Measurements from ENCODE around the gene CABLES2. TPM values are rescaled to one million over a fixed set of nuclear protein-coding genes. Genes with fewer than 3 reads are reported as not detected.

The CABLES2 gene
- total and polyA plus RNA-seq, 10 of the 15 experiments (the other 5 are each of a cell fraction or from before 2014, with no cell fraction given) = 2.2 to 14.9 (median 5.3) TPM

DNA sequence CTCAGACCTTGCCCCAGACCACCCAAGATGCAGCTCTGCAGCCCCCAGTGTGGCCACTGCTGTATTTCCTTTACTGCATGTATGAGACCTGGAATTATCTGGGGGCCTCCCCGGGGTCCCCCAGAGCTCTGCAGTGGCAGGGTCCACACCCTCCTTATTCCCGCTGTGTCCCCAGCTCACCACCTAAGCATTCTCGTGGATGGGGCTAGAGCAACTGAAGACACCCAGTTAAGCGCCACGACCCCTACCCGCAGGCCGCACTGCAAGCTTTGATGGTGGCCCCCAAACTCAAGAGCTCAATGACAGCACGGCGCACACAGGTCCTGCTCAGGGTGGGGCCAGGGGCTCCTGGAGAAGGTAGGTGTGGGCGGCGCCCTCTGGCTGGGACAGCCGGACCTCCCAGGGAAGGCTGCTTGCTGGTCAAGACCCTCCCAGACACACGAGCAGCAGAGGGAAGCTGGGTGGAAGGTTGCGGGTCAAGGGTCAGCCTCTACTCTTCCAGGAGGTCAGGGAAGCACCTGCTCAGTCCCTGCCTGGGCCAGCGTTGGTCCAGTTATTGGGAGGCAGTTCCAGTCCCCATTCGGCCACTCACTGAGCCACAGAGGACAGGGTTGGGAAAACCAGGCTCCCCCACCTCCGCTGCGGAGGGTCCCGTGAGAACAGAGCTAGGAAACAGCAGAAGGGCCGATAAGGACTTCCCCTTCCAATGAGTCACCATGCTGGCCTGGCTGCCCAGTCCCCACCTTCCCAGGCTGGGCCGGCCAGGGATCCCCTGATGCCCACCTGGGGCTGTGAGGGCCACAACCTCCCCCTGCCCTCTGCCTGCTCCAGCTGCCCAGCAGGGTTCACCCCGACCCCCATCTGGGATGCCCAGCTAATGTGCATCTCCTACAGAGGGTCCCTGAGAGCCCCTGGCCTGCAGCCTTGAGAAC lies 42.9 kb downstream of the CABLES2 start (continued):
- TF ChIP-seq, protein P1, sequence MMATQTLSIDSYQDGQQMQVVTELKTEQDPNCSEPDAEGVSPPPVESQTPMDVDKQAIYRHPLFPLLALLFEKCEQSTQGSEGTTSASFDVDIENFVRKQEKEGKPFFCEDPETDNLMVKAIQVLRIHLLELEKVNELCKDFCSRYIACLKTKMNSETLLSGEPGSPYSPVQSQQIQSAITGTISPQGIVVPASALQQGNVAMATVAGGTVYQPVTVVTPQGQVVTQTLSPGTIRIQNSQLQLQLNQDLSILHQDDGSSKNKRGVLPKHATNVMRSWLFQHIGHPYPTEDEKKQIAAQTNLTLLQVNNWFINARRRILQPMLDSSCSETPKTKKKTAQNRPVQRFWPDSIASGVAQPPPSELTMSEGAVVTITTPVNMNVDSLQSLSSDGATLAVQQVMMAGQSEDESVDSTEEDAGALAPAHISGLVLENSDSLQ (IDR thresholded peaks at IDR 0.05) = no peak
- TF ChIP-seq, protein P2, sequence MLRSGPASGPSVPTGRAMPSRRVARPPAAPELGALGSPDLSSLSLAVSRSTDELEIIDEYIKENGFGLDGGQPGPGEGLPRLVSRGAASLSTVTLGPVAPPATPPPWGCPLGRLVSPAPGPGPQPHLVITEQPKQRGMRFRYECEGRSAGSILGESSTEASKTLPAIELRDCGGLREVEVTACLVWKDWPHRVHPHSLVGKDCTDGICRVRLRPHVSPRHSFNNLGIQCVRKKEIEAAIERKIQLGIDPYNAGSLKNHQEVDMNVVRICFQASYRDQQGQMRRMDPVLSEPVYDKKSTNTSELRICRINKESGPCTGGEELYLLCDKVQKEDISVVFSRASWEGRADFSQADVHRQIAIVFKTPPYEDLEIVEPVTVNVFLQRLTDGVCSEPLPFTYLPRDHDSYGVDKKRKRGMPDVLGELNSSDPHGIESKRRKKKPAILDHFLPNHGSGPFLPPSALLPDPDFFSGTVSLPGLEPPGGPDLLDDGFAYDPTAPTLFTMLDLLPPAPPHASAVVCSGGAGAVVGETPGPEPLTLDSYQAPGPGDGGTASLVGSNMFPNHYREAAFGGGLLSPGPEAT (IDR thresholded peaks at IDR 0.05; ENCODE audit: low read depth) = no peak
- TF ChIP-seq, protein P3, sequence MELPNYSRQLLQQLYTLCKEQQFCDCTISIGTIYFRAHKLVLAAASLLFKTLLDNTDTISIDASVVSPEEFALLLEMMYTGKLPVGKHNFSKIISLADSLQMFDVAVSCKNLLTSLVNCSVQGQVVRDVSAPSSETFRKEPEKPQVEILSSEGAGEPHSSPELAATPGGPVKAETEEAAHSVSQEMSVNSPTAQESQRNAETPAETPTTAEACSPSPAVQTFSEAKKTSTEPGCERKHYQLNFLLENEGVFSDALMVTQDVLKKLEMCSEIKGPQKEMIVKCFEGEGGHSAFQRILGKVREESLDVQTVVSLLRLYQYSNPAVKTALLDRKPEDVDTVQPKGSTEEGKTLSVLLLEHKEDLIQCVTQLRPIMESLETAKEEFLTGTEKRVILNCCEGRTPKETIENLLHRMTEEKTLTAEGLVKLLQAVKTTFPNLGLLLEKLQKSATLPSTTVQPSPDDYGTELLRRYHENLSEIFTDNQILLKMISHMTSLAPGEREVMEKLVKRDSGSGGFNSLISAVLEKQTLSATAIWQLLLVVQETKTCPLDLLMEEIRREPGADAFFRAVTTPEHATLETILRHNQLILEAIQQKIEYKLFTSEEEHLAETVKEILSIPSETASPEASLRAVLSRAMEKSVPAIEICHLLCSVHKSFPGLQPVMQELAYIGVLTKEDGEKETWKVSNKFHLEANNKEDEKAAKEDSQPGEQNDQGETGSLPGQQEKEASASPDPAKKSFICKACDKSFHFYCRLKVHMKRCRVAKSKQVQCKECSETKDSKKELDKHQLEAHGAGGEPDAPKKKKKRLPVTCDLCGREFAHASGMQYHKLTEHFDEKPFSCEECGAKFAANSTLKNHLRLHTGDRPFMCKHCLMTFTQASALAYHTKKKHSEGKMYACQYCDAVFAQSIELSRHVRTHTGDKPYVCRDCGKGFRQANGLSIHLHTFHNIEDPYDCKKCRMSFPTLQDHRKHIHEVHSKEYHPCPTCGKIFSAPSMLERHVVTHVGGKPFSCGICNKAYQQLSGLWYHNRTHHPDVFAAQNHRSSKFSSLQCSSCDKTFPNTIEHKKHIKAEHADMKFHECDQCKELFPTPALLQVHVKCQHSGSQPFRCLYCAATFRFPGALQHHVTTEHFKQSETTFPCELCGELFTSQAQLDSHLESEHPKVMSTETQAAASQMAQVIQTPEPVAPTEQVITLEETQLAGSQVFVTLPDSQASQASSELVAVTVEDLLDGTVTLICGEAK (IDR thresholded peaks at IDR 0.05; ENCODE audit: borderline replicate concordance) = no peak
- no peak for TF ChIP-seq SPI1 (IDR thresholded peaks at IDR 0.05; ENCODE audit: borderline replicate concordance, insufficient read depth, low read depth, low read length)
- no peak for TF ChIP-seq SREBF2 (IDR thresholded peaks at IDR 0.05; ENCODE audit: low read length)
- TF ChIP-seq CHD2 (IDR thresholded peaks at IDR 0.05; ENCODE audit: borderline replicate concordance, low read depth, low read length) = no peak
- TF ChIP-seq IKZF1 (conservative IDR thresholded peaks at IDR 0.05) = no peak
